K562 (cell line): ENCODE measurements around the gene TXNRD2.

Experiments used
- BCL6 ChIP-seq: fragments of 250-450 bp; sonication (Bioruptor Pico); IDR thresholded peaks from 2 replicates; pipeline ENCODE4 v1.4.0; 2020
- CBX2 ChIP-seq: fragments of 200-600 bp; sonication (generic); IDR thresholded peaks from one replicate; pipeline ENCODE4 v1.6.1; 2012; ENCODE audit warnings: mild to moderate bottlenecking, low read length, inconsistent platforms; ENCODE audit not compliant: insufficient read depth, poor library complexity, severe bottlenecking
- EZH2 ChIP-seq: IDR thresholded peaks from 2 replicates; pipeline ENCODE4 v1.6.1; 2012; ENCODE audit warnings: low read depth, mild to moderate bottlenecking, inconsistent platforms, low read length, borderline replicate concordance
- FOXJ3 ChIP-seq: sonication (generic); formaldehyde crosslinking; IDR thresholded peaks from 2 replicates; pipeline ENCODE4 v1.4.0; 2020; ENCODE audit warnings: mild to moderate bottlenecking, missing genetic modification reagents
- GABPA ChIP-seq: fragments of 200-800 bp; sonication (Bioruptor generic); conservative IDR thresholded peaks from 2 replicates; pipeline ENCODE4 v1.6.1; 2016; ENCODE audit warnings: low read depth, missing genetic modification characterization, missing compliant biosample characterization
- GMEB1 ChIP-seq: fragments of 250-450 bp; sonication (Bioruptor Pico); IDR thresholded peaks from 2 replicates; pipeline ENCODE4 v1.4.0; 2020; ENCODE audit warnings: mild to moderate bottlenecking
- HDAC1 ChIP-seq, 2 experiments: fragments of 450-650 bp; IDR thresholded peaks; 2 replicates each; pipeline ENCODE4 v1.6.1; 2016 to 2017; ENCODE audit warnings: inconsistent platforms in 1 of 2, mild to moderate bottlenecking in 1 of 2, moderate library complexity in 1 of 2
- NFRKB ChIP-seq: fragments of 450-650 bp; IDR thresholded peaks from 2 replicates; pipeline ENCODE4 v1.6.1; 2016; ENCODE audit warnings: low read depth
- SP1 ChIP-seq: sonication (generic); formaldehyde crosslinking; IDR thresholded peaks from 2 replicates; pipeline ENCODE4 v1.8.1; 2022; ENCODE audit warnings: mild to moderate bottlenecking, missing genetic modification reagents
- ZFP91 ChIP-seq: sonication (generic); formaldehyde crosslinking; IDR thresholded peaks from 2 replicates; pipeline ENCODE4 v1.8.0; 2022; ENCODE audit warnings: mild to moderate bottlenecking, missing genetic modification reagents
- ZFX ChIP-seq: sonication (generic); formaldehyde crosslinking; IDR thresholded peaks from 2 replicates; pipeline ENCODE4 v1.8.0; 2022; ENCODE audit warnings: mild to moderate bottlenecking, missing genetic modification reagents, moderate library complexity
- TF ChIP-seq, protein P1 (sequence below): fragments of 250-450 bp; sonication (Bioruptor Pico); IDR thresholded peaks from 2 replicates; pipeline ENCODE4 v1.8.0; 2022; ENCODE audit warnings: moderate library complexity, mild to moderate bottlenecking, inconsistent platforms
- TF ChIP-seq, protein P2 (sequence below), 3 experiments: IDR thresholded peaks in 2 of 3; conservative IDR thresholded peaks in 1 of 3; 2 replicates each; pipeline ENCODE4 v1.5.1; 2011 to 2012; ENCODE audit warnings: low read length in 3 of 3, mild to moderate bottlenecking in 3 of 3, control low read depth in 2 of 3, improper control_type of control experiment in 1 of 3, inconsistent platforms in 1 of 3, low read depth in 1 of 3, mixed read lengths in 1 of 3, moderate library complexity in 1 of 3; ENCODE audit not compliant: insufficient read depth in 2 of 3
- TF ChIP-seq, protein P3 (sequence below): sonication (generic); formaldehyde crosslinking; IDR thresholded peaks from 2 replicates; pipeline ENCODE4 v1.8.1; 2023; ENCODE audit warnings: mild to moderate bottlenecking, missing genetic modification reagents

- no peak for TF ChIP-seq GMEB1 (CRISPR knock-in tag)
- TF ChIP-seq ZFP91 (CRISPR knock-in tag): no peak
- TF ChIP-seq, protein P1, sequence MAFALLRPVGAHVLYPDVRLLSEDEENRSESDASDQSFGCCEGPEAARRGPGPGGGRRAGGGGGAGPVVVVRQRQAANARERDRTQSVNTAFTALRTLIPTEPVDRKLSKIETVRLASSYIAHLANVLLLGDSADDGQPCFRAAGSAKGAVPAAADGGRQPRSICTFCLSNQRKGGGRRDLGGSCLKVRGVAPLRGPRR: no peak
- no peak for TF ChIP-seq SP1
- 0 out of 2 replicates have a peak, but pooled peaks have one; percentile 7 for TF ChIP-seq EZH2
- TF ChIP-seq ZFX: no peak
- TF ChIP-seq, protein P2, sequence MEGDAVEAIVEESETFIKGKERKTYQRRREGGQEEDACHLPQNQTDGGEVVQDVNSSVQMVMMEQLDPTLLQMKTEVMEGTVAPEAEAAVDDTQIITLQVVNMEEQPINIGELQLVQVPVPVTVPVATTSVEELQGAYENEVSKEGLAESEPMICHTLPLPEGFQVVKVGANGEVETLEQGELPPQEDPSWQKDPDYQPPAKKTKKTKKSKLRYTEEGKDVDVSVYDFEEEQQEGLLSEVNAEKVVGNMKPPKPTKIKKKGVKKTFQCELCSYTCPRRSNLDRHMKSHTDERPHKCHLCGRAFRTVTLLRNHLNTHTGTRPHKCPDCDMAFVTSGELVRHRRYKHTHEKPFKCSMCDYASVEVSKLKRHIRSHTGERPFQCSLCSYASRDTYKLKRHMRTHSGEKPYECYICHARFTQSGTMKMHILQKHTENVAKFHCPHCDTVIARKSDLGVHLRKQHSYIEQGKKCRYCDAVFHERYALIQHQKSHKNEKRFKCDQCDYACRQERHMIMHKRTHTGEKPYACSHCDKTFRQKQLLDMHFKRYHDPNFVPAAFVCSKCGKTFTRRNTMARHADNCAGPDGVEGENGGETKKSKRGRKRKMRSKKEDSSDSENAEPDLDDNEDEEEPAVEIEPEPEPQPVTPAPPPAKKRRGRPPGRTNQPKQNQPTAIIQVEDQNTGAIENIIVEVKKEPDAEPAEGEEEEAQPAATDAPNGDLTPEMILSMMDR (IDR thresholded peaks at IDR 0.05 in 2 of 3, conservative IDR thresholded peaks at IDR 0.05 in 1 of 3; ENCODE audit: insufficient read depth in 2 of 3, low read depth in 1 of 3, low read length in 3 of 3): no peak
- TF ChIP-seq NFRKB: no peak
- no peak for TF ChIP-seq FOXJ3 (CRISPR knock-in tag)
- TF ChIP-seq HDAC1 (IDR thresholded peaks at IDR 0.05): no peak
- TF ChIP-seq BCL6 (CRISPR knock-in tag): no peak
- no peak for TF ChIP-seq CBX2
- TF ChIP-seq GABPA: no peak
- TF ChIP-seq, protein P3, sequence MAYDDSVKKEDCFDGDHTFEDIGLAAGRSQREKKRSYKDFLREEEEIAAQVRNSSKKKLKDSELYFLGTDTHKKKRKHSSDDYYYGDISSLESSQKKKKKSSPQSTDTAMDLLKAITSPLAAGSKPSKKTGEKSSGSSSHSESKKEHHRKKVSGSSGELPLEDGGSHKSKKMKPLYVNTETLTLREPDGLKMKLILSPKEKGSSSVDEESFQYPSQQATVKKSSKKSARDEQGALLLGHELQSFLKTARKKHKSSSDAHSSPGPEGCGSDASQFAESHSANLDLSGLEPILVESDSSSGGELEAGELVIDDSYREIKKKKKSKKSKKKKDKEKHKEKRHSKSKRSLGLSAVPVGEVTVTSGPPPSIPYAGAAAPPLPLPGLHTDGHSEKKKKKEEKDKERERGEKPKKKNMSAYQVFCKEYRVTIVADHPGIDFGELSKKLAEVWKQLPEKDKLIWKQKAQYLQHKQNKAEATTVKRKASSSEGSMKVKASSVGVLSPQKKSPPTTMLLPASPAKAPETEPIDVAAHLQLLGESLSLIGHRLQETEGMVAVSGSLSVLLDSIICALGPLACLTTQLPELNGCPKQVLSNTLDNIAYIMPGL: no peak
Observed at GRCh38 chr22:19868773-19869471, 72.7 kb downstream of the TXNRD2 start.
